Hepatocyte (in vitro differentiated cells): ENCODE data around the gene SCG5. TPM values are rescaled to one million over a fixed set of nuclear protein-coding genes. Genes with fewer than 3 reads are reported as not detected.

Source experiments
- DNase-seq: peaks from one replicate; pipeline ENCODE4 v3.0.0-alpha.2; 2016; ENCODE audit warnings: low spot score
- H2AFZ ChIP-seq: fragments of 200-600 bp; sonication (generic); 2 replicates; pipeline ENCODE4 v1.6.0; 2016; ENCODE audit warnings: antibody characterized with exemption, mild to moderate bottlenecking
- H3K27ac ChIP-seq: fragments of 200-600 bp; sonication (generic); 2 replicates; pipeline ENCODE4 v1.5.1; 2016; ENCODE audit warnings: mild to moderate bottlenecking
- H3K27me3 ChIP-seq: fragments of 200-600 bp; sonication (generic); 2 replicates; pipeline ENCODE4 v1.6.1; 2016
- H3K36me3 ChIP-seq: fragments of 200-600 bp; sonication (generic); replicated peaks from 2 replicates; pipeline ENCODE4 v1.5.1; 2016; ENCODE audit warnings: low read depth; ENCODE audit not compliant: insufficient read depth
- H3K4me1 ChIP-seq: fragments of 200-600 bp; sonication (generic); 2 replicates; pipeline ENCODE4 v1.5.1; 2016; ENCODE audit warnings: mild to moderate bottlenecking, moderate library complexity; ENCODE audit not compliant: insufficient read depth
- H3K4me2 ChIP-seq: fragments of 200-600 bp; sonication (generic); 2 replicates; pipeline ENCODE4 v1.6.0; 2016
- H3K4me3 ChIP-seq: fragments of 200-600 bp; sonication (generic); 2 replicates; pipeline ENCODE4 v1.5.1; 2016; ENCODE audit warnings: mild to moderate bottlenecking
- H3K79me2 ChIP-seq: fragments of 200-600 bp; sonication (generic); 2 replicates; pipeline ENCODE4 v1.6.0; 2017; ENCODE audit warnings: mild to moderate bottlenecking
- H3K9me2 ChIP-seq: fragments of 200-600 bp; sonication (generic); replicated peaks from 2 replicates; pipeline ENCODE4 v1.6.0; 2017; ENCODE audit warnings: mild to moderate bottlenecking; ENCODE audit not compliant: insufficient read depth
- H3K9me3 ChIP-seq: fragments of 200-600 bp; sonication (generic); 2 replicates; pipeline ENCODE4 v1.5.1; 2016; ENCODE audit warnings: low read depth, mild to moderate bottlenecking
- H4K20me1 ChIP-seq: fragments of 200-600 bp; sonication (generic); 2 replicates; pipeline ENCODE4 v1.6.0; 2016; ENCODE audit warnings: mild to moderate bottlenecking; ENCODE audit not compliant: insufficient read depth, poor library complexity, severe bottlenecking
- EZH2 ChIP-seq: fragments of 200-600 bp; sonication (generic); IDR thresholded peaks from 2 replicates; pipeline ENCODE4 v1.6.1; 2016; ENCODE audit warnings: antibody characterized with exemption, mild to moderate bottlenecking, borderline replicate concordance
- EZH2phosphoT487 ChIP-seq: fragments of 200-600 bp; sonication (generic); IDR thresholded peaks from one replicate; pipeline ENCODE4 v1.6.1; 2018; ENCODE audit warnings: antibody characterized with exemption, mild to moderate bottlenecking, low read depth, moderate library complexity; ENCODE audit not compliant: unreplicated experiment, severe bottlenecking
- WGBS: methylation state at CpG from one replicate; pipeline ENCODE4 v1.1.6; 2016; ENCODE audit warnings: low lambda C conversion rate; ENCODE audit errors: missing lambda C conversion rate; 5-methylcytosine and 5-hydroxymethylcytosine counted together
- polyA plus RNA-seq: library from polyadenylated mRNA; unstranded; fragments of >200 nt; fragmentation: Nextera tagmentation; extraction: Ambion mirVana; gene quantifications from 2 replicates; pipeline ENCODE4 v1.2.1, GENCODE V29; 2016
- total RNA-seq: library from RNA; depleted of rRNA; stranded (reverse); fragments of >200 nt; gene quantifications from 2 replicates; pipeline ENCODE4 v1.2.3, GENCODE V29; 2014
- TF ChIP-seq, protein P1 (sequence below): fragments of 200-600 bp; sonication (generic); IDR thresholded peaks from 2 replicates; pipeline ENCODE4 v1.5.1; 2016; ENCODE audit warnings: antibody characterized with exemption, mild to moderate bottlenecking; ENCODE audit not compliant: poor library complexity

Gene SCG5
- total and polyA plus RNA-seq, 2 experiments from 2014 or later, result 5.2 to 9.8 TPM

DNA sequence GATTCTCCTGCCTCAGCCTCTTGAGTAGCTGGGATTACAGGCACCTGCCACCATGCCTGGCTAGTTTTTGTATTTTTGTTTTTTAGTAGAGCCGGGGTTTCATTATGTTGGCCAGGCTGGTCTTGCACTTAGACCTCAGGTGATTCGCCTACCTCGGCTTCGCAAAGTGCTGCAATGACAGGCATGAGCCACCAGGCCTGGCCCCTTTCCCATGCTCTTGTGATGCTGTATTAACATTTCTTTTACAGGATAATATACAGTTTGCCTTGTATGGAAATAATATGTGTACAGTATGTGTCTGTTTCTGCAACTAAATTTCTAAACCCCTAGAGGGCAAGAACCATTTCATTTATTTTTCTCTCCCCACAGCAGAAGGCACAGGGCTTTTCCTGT, 37.8 kb downstream of the SCG5 start:
- no peaks in the 10 kb centered on the region for H3K27me3 ChIP-seq
- no peak overlapping the region for H3K4me3 ChIP-seq
- H3K9me2 ChIP-seq, result no peaks in the 10 kb centered on the region
- H3K4me1 ChIP-seq, result peaks cover 6% of the 10 kb centered on the region
- no peaks in the 10 kb centered on the region for H3K36me3 ChIP-seq
- DNase-seq, result no peak
- TF ChIP-seq, protein P1, sequence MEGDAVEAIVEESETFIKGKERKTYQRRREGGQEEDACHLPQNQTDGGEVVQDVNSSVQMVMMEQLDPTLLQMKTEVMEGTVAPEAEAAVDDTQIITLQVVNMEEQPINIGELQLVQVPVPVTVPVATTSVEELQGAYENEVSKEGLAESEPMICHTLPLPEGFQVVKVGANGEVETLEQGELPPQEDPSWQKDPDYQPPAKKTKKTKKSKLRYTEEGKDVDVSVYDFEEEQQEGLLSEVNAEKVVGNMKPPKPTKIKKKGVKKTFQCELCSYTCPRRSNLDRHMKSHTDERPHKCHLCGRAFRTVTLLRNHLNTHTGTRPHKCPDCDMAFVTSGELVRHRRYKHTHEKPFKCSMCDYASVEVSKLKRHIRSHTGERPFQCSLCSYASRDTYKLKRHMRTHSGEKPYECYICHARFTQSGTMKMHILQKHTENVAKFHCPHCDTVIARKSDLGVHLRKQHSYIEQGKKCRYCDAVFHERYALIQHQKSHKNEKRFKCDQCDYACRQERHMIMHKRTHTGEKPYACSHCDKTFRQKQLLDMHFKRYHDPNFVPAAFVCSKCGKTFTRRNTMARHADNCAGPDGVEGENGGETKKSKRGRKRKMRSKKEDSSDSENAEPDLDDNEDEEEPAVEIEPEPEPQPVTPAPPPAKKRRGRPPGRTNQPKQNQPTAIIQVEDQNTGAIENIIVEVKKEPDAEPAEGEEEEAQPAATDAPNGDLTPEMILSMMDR, result no peak
- TF ChIP-seq EZH2, result no peak
- no peak for TF ChIP-seq EZH2phosphoT487
- H2AFZ ChIP-seq, result no peak overlapping the region
- H4K20me1 ChIP-seq, result no peaks in the 10 kb centered on the region
- H3K9me3 ChIP-seq, result no peaks in the 10 kb centered on the region
- 94% methylated on average over 4 of the region's 4 CpGs for WGBS
- H3K27ac ChIP-seq, result no peak overlapping the region
- H3K79me2 ChIP-seq, result no peaks in the 10 kb centered on the region
- no peak overlapping the region for H3K4me2 ChIP-seq

DNA sequence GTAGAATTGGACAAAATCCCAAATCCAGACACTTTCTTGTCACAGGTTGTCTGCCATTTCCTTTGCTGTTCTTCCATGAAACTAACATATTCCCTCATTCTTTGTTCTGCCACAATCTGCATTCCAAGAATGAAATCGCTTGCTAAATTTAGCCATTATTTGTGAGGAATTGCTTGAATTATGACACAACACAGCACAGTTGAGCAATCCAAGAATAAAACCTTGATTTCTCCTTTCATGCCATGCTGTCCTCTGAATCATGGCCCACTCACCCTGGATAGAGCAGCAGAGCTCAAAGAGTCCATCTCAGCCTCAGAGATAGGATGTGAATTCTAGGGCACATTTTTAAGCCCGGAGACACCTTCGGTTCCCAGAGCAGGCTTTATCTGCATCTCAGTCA, 41.1 kb downstream of the SCG5 start:
- Histone ChIP-seq H2AFZ (no peak overlapping the region), H3K4me2 (no peak overlapping the region), H3K9me3 (no peaks in the 10 kb centered on the region), H3K4me1 (peaks cover 4% of the 10 kb centered on the region), H4K20me1 (no peaks in the 10 kb centered on the region), H3K27me3 (no peaks in the 10 kb centered on the region), H3K9me2 (no peaks in the 10 kb centered on the region), H3K4me3 (no peak overlapping the region), H3K36me3 (no peaks in the 10 kb centered on the region), H3K79me2 (no peaks in the 10 kb centered on the region), H3K27ac (no peak overlapping the region)
- TF ChIP-seq EZH2, result no peak
- TF ChIP-seq, protein P1, result no peak
- TF ChIP-seq EZH2phosphoT487, result no peak
- DNase-seq, result peak; percentile 24
- WGBS, result 91% methylated on average over 3 of the region's 3 CpGs

GRCh38 chr15:32682977-32683630, 41.6 kb downstream of the SCG5 start:
- Histone ChIP-seq H3K9me2 (no peaks in the 10 kb centered on the region), H3K4me3 (no peak overlapping the region), H3K27ac (no peak overlapping the region), H3K4me2 (no peak overlapping the region), H2AFZ (no peak overlapping the region), H3K9me3 (no peaks in the 10 kb centered on the region), H3K27me3 (no peaks in the 10 kb centered on the region), H3K79me2 (no peaks in the 10 kb centered on the region), H4K20me1 (no peaks in the 10 kb centered on the region), H3K36me3 (no peaks in the 10 kb centered on the region), H3K4me1 (no peaks in the 10 kb centered on the region)
- 88% methylated on average over 2 of the region's 2 CpGs for WGBS
- TF ChIP-seq EZH2phosphoT487, result no peak
- TF ChIP-seq, protein P1, result no peak
- no peak for TF ChIP-seq EZH2
- no peak for DNase-seq
